ENCODE data around the gene CTAGE8.
"Not testable (repeated sequence)": the region's sequence is repeated elsewhere in the genome, so short reads cannot be mapped to it uniquely, and the experiment has no call there.

The CTAGE8 gene

GRCh38 chr7:144291607-144292006 lies 22.5 kb upstream of the CTAGE8 start:
- not testable (repeated sequence) for H3K4me3 ChIP-seq (ENCODE audit: low read depth, low read length); H3K36me3 ChIP-seq (ENCODE audit: control insufficient read depth, insufficient read depth, low read length); H3K9ac ChIP-seq (ENCODE audit: low read length); H3K27me3 ChIP-seq (ENCODE audit: control insufficient read depth, insufficient read depth, low read length); H3K27ac ChIP-seq (ENCODE audit: low read depth, low read length); H3K9me3 ChIP-seq (ENCODE audit: control insufficient read depth, insufficient read depth, low read depth, low read length); H3K4me1 ChIP-seq (ENCODE audit: control insufficient read depth, insufficient read depth, low read length)

GRCh38 chr7:144287171-144287784 lies 18.2 kb upstream of the CTAGE8 start:
- H3K27me3 ChIP-seq (ENCODE audit: control insufficient read depth, insufficient read depth, low read length); H3K9ac ChIP-seq (ENCODE audit: low read length); H3K4me3 ChIP-seq (ENCODE audit: low read depth, low read length); H3K9me3 ChIP-seq (ENCODE audit: control insufficient read depth, insufficient read depth, low read depth, low read length); H3K4me1 ChIP-seq (ENCODE audit: control insufficient read depth, insufficient read depth, low read length); H3K36me3 ChIP-seq (ENCODE audit: control insufficient read depth, insufficient read depth, low read length); H3K27ac ChIP-seq (ENCODE audit: low read depth, low read length): not testable (repeated sequence)

- not testable (repeated sequence) for H3K27me3 ChIP-seq (ENCODE audit: control insufficient read depth, insufficient read depth, low read length); H3K4me3 ChIP-seq (ENCODE audit: low read depth, low read length); H3K27ac ChIP-seq (ENCODE audit: low read depth, low read length); H3K9ac ChIP-seq (ENCODE audit: low read length); H3K4me1 ChIP-seq (ENCODE audit: control insufficient read depth, insufficient read depth, low read length); H3K9me3 ChIP-seq (ENCODE audit: control insufficient read depth, insufficient read depth, low read depth, low read length); H3K36me3 ChIP-seq (ENCODE audit: control insufficient read depth, insufficient read depth, low read length)
These were observed 14.6 kb upstream of the CTAGE8 start for GRCh38 chr7:144283716-144284115.

- not testable (repeated sequence) for H3K27me3 ChIP-seq (ENCODE audit: control insufficient read depth, insufficient read depth, low read length); H3K9ac ChIP-seq (ENCODE audit: low read length); H3K9me3 ChIP-seq (ENCODE audit: control insufficient read depth, insufficient read depth, low read depth, low read length); H3K4me3 ChIP-seq (ENCODE audit: low read depth, low read length); H3K27ac ChIP-seq (ENCODE audit: low read depth, low read length); H3K4me1 ChIP-seq (ENCODE audit: control insufficient read depth, insufficient read depth, low read length); H3K36me3 ChIP-seq (ENCODE audit: control insufficient read depth, insufficient read depth, low read length)
These were observed 13.4 kb upstream of the CTAGE8 start for GRCh38 chr7:144282490-144282889.

DNA sequence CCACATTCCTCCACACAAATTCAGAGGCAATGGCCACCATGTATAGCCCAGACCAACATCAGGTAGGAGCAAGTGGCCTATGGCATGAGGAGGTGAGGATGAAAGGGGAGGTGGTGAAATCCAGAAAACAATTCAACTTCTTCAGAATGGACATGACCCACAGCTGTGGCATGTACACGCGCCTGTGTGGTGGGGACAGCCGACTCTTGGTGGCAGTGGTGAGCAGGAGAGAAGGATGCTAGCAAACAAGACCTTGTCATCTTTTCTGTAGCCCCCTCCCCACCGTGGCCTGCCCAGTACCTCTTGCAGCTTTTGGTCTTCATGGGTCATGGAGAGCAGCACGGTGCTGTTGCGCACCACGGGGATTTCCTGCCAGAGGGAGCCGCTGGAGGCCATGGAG lies 12.9 kb upstream of the CTAGE8 start:
- not testable (repeated sequence) for H3K4me1 ChIP-seq (ENCODE audit: control insufficient read depth, insufficient read depth, low read length); H3K27me3 ChIP-seq (ENCODE audit: control insufficient read depth, insufficient read depth, low read length); H3K36me3 ChIP-seq (ENCODE audit: control insufficient read depth, insufficient read depth, low read length); H3K27ac ChIP-seq (ENCODE audit: low read depth, low read length); H3K9me3 ChIP-seq (ENCODE audit: control insufficient read depth, insufficient read depth, low read depth, low read length); H3K4me3 ChIP-seq (ENCODE audit: low read depth, low read length); H3K9ac ChIP-seq (ENCODE audit: low read length)

DNA sequence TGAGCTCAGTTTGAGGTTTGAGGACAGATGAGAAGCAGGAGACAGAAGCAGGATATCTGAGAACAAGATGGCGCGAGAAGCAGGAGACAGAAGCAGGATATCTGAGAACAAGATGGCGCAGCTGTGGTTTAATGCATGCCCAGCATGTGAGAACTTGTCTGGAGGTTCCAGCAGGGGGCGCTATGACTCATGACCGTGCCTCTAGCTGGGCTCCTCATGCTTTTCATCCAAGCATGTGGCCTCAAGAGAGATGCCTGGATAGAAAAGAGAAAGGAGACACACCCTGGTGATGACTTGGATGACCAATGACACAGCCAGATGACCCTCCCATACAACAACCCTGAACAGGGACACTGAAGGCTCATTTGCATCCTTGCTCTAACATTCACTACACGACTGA lies 10.9 kb upstream of the CTAGE8 start:
- H3K36me3 ChIP-seq (ENCODE audit: control insufficient read depth, insufficient read depth, low read length); H3K4me3 ChIP-seq (ENCODE audit: low read depth, low read length); H3K27me3 ChIP-seq (ENCODE audit: control insufficient read depth, insufficient read depth, low read length); H3K27ac ChIP-seq (ENCODE audit: low read depth, low read length); H3K9ac ChIP-seq (ENCODE audit: low read length); H3K4me1 ChIP-seq (ENCODE audit: control insufficient read depth, insufficient read depth, low read length); H3K9me3 ChIP-seq (ENCODE audit: control insufficient read depth, insufficient read depth, low read depth, low read length): not testable (repeated sequence)

GRCh38 chr7:144275281-144275680 lies 6.2 kb upstream of the CTAGE8 start:
- H3K4me1 ChIP-seq (ENCODE audit: control insufficient read depth, insufficient read depth, low read length); H3K36me3 ChIP-seq (ENCODE audit: control insufficient read depth, insufficient read depth, low read length); H3K9ac ChIP-seq (ENCODE audit: low read length); H3K9me3 ChIP-seq (ENCODE audit: control insufficient read depth, insufficient read depth, low read depth, low read length); H3K27ac ChIP-seq (ENCODE audit: low read depth, low read length); H3K27me3 ChIP-seq (ENCODE audit: control insufficient read depth, insufficient read depth, low read length); H3K4me3 ChIP-seq (ENCODE audit: low read depth, low read length): not testable (repeated sequence)

- not testable (repeated sequence) for H3K9ac ChIP-seq (ENCODE audit: low read length); H3K4me3 ChIP-seq (ENCODE audit: low read depth, low read length); H3K27me3 ChIP-seq (ENCODE audit: control insufficient read depth, insufficient read depth, low read length); H3K36me3 ChIP-seq (ENCODE audit: control insufficient read depth, insufficient read depth, low read length); H3K4me1 ChIP-seq (ENCODE audit: control insufficient read depth, insufficient read depth, low read length); H3K27ac ChIP-seq (ENCODE audit: low read depth, low read length); H3K9me3 ChIP-seq (ENCODE audit: control insufficient read depth, insufficient read depth, low read depth, low read length)
These were observed 4.4 kb downstream of the CTAGE8 start, which contains the start of gene OR2A7 for GRCh38 chr7:144264692-144265091. Gene OR2A7 (minus strand): TSS chr7:144264792. CDS start chr7:144259628, 5,164 bp downstream.

- H3K27me3 ChIP-seq (ENCODE audit: control insufficient read depth, insufficient read depth, low read length); H3K9ac ChIP-seq (ENCODE audit: low read length); H3K4me1 ChIP-seq (ENCODE audit: control insufficient read depth, insufficient read depth, low read length): not testable (repeated sequence)
These were observed 7.0 kb downstream of the CTAGE8 start for GRCh38 chr7:144262128-144262527.

GRCh38 chr7:144259067-144259466 lies 10.0 kb downstream of the CTAGE8 start:
- not testable (repeated sequence) for H3K4me1 ChIP-seq (ENCODE audit: control insufficient read depth, insufficient read depth, low read length); H3K4me3 ChIP-seq (ENCODE audit: low read depth, low read length); H3K27me3 ChIP-seq (ENCODE audit: control insufficient read depth, insufficient read depth, low read length); H3K9ac ChIP-seq (ENCODE audit: low read length); H3K36me3 ChIP-seq (ENCODE audit: control insufficient read depth, insufficient read depth, low read length); H3K9me3 ChIP-seq (ENCODE audit: control insufficient read depth, insufficient read depth, low read depth, low read length); H3K27ac ChIP-seq (ENCODE audit: low read depth, low read length)

More at GRCh38 chr7:144262128-144262527, 7.0 kb downstream of the CTAGE8 start:
- not testable (repeated sequence) for H3K4me3 ChIP-seq (ENCODE audit: low read depth, low read length); H3K9me3 ChIP-seq (ENCODE audit: control insufficient read depth, insufficient read depth, low read depth, low read length); H3K36me3 ChIP-seq (ENCODE audit: control insufficient read depth, insufficient read depth, low read length); H3K27ac ChIP-seq (ENCODE audit: low read depth, low read length)

DNA sequence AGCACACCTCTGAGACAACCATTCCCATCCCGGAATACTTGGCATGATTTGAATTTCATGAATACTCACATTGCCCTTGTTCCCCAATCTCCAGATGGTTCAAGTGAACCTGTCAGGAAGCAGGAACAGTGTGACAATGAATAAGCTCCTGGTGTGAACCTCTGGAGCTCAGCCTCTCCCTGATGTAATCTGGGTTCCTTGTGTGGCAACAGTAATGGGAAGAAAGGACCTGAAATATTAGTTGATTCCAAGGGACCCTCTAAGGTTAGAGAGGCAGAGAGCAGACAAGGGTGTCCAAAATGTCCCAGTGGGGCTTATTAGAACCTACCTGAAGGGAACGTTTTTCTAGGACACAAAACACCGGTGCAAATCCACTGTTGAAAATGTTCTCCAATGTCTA lies 13.0 kb downstream of the CTAGE8 start:
- no peaks in the 10 kb centered on the region for H3K27me3 ChIP-seq (ENCODE audit: control insufficient read depth, insufficient read depth, low read length)
- H3K36me3 ChIP-seq (ENCODE audit: control insufficient read depth, insufficient read depth, low read length) = no peaks in the 10 kb centered on the region
- 0 out of 2 replicates have a peak, but pooled peaks cover 3% of the 10 kb centered on the region for H3K4me1 ChIP-seq (ENCODE audit: control insufficient read depth, insufficient read depth, low read length)
- no peak overlapping the region for H3K27ac ChIP-seq (ENCODE audit: low read depth, low read length)
- H3K9ac ChIP-seq (ENCODE audit: low read length) = no peak overlapping the region
- no peak overlapping the region for H3K4me3 ChIP-seq (ENCODE audit: low read depth, low read length)
- no peaks in the 10 kb centered on the region for H3K9me3 ChIP-seq (ENCODE audit: control insufficient read depth, insufficient read depth, low read depth, low read length)

DNA sequence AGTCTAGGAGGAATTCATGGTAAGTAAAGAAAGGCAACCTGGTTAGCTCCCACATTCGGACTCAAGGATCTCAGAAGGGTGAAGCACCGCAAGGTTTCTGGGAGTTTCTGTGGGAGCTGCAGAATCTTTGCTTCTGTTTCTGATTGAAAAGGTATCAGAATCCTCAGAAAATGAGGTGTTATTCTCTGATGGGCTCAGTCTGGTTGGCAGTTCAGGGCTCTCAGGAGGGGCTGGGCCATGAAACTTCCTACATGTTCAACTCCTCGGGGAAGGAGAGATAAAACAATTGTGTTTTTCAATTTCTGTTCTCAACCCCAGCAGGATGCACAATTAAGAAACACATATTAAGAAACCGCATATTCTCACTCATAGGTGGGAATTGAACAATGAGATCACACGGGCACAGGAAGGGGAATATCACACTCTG lies 13.6 kb downstream of the CTAGE8 start:
- no peaks in the 10 kb centered on the region for H3K9me3 ChIP-seq (ENCODE audit: control insufficient read depth, insufficient read depth, low read depth, low read length)
- no peak overlapping the region for H3K4me3 ChIP-seq (ENCODE audit: low read depth, low read length)
- H3K36me3 ChIP-seq (ENCODE audit: control insufficient read depth, insufficient read depth, low read length) = no peaks in the 10 kb centered on the region
- H3K27ac ChIP-seq (ENCODE audit: low read depth, low read length) = no peak overlapping the region
- no peak overlapping the region for H3K9ac ChIP-seq (ENCODE audit: low read length)
- no peaks in the 10 kb centered on the region for H3K27me3 ChIP-seq (ENCODE audit: control insufficient read depth, insufficient read depth, low read length)
- 0 out of 2 replicates have a peak, but pooled peaks cover 3% of the 10 kb centered on the region for H3K4me1 ChIP-seq (ENCODE audit: control insufficient read depth, insufficient read depth, low read length)
